Memory B cell (primary cell): ENCODE data around the gene CCP110.

Source experiments
- ATAC-seq: fragments of 150-1000 bp; cut with Tn5 transposase; 2 replicates; pipeline ENCODE4 v1.10.0; 2021; ENCODE audit warnings: low read depth, mild to moderate bottlenecking, moderate library complexity
- DNase-seq, 2 donors: peaks; one replicate each; pipeline ENCODE4 v3.0.0; 2022; ENCODE audit warnings: low spot score in 2 of 2
- H3K27ac Mint-ChIP-seq: one replicate; pipeline ENCODE4 v1.8.0; 2022; ENCODE audit warnings: mild to moderate bottlenecking, moderate library complexity, mixed read lengths
- H3K27me3 Mint-ChIP-seq: one replicate; pipeline ENCODE4 v1.8.0; 2022; ENCODE audit warnings: mixed read lengths
- H3K36me3 Mint-ChIP-seq: one replicate; pipeline ENCODE4 v1.8.0; 2022; ENCODE audit warnings: mild to moderate bottlenecking, mixed read lengths
- H3K4me1 Mint-ChIP-seq: one replicate; pipeline ENCODE4 v1.8.0; 2022; ENCODE audit warnings: mixed read lengths
- H3K4me3 Mint-ChIP-seq: one replicate; pipeline ENCODE4 v1.8.0; 2022; ENCODE audit warnings: mild to moderate bottlenecking, moderate library complexity, mixed read lengths
- H3K9me3 Mint-ChIP-seq: one replicate; pipeline ENCODE4 v1.8.0; 2022; ENCODE audit warnings: mixed read lengths

CCP110 gene

GRCh38 chr16:19555186-19555937 is 31.6 kb downstream of the CCP110 start, which contains the start of gene VPS35L:
Gene VPS35L (plus strand): TSS chr16:19555703. CDS start chr16:19555730, 27 bp downstream.
- H3K27ac Mint-ChIP-seq = peak within 1 kb of the TSS; percentile 89
- DNase-seq (peak; percentile 96 to 97), ATAC-seq (peak; percentile 91)
- no peaks in the 10 kb centered on the region for H3K27me3 Mint-ChIP-seq
- H3K36me3 Mint-ChIP-seq = no peaks in the 10 kb centered on the region
- no peaks in the 10 kb centered on the region for H3K9me3 Mint-ChIP-seq
- H3K4me1 Mint-ChIP-seq = peaks cover 7% of the 10 kb centered on the region
- peak within 1 kb of the TSS; percentile 89 for H3K4me3 Mint-ChIP-seq

GRCh38 chr16:19555938-19556771 is 32.4 kb downstream of the CCP110 start:
- H3K27ac Mint-ChIP-seq = peak overlapping the region; percentile 89
- peak overlapping the region; percentile 89 for H3K4me3 Mint-ChIP-seq
- ATAC-seq (no peak), DNase-seq (peak in 1 of 2 donors; percentile 19)
- no peaks in the 10 kb centered on the region for H3K36me3 Mint-ChIP-seq
- H3K27me3 Mint-ChIP-seq = no peaks in the 10 kb centered on the region
- peaks cover 7% of the 10 kb centered on the region for H3K4me1 Mint-ChIP-seq
- H3K9me3 Mint-ChIP-seq = no peaks in the 10 kb centered on the region

GRCh38 chr16:19559242-19559910 is 35.6 kb downstream of the CCP110 start:
- DNase-seq = peak; percentile 13 to 45
- Mint-ChIP-seq H3K36me3 (peaks cover 9% of the 10 kb centered on the region), H3K4me3 (no peak overlapping the region), H3K9me3 (peaks cover 5% of the 10 kb centered on the region), H3K27ac (no peak overlapping the region), H3K27me3 (no peaks in the 10 kb centered on the region), H3K4me1 (peaks cover 9% of the 10 kb centered on the region)
- no peak for ATAC-seq

- Mint-ChIP-seq H3K4me3 (no peak overlapping the region), H3K27ac (no peak overlapping the region), H3K9me3 (peaks cover 5% of the 10 kb centered on the region), H3K27me3 (no peaks in the 10 kb centered on the region), H3K36me3 (peaks cover 11% of the 10 kb centered on the region), H3K4me1 (peaks cover 7% of the 10 kb centered on the region)
- no peak for DNase-seq
- ATAC-seq = no peak
Observed at GRCh38 chr16:19560078-19560477, 36.3 kb downstream of the CCP110 start.

GRCh38 chr16:19563377-19563776 is 39.6 kb downstream of the CCP110 start:
- H3K4me1 Mint-ChIP-seq = peaks cover 2% of the 10 kb centered on the region
- ATAC-seq = no peak
- DNase-seq = no peak
- peaks cover 21% of the 10 kb centered on the region for H3K36me3 Mint-ChIP-seq
- no peak overlapping the region for H3K4me3 Mint-ChIP-seq
- peaks cover 5% of the 10 kb centered on the region for H3K9me3 Mint-ChIP-seq
- H3K27ac Mint-ChIP-seq = no peak overlapping the region
- no peaks in the 10 kb centered on the region for H3K27me3 Mint-ChIP-seq

GRCh38 chr16:19566362-19566761 is 42.6 kb downstream of the CCP110 start:
- DNase-seq = no peak
- Mint-ChIP-seq H3K9me3 (peaks cover 5% of the 10 kb centered on the region), H3K27ac (no peak overlapping the region), H3K27me3 (no peaks in the 10 kb centered on the region), H3K36me3 (peaks cover 32% of the 10 kb centered on the region), H3K4me3 (no peak overlapping the region), H3K4me1 (peaks cover 1% of the 10 kb centered on the region)
- ATAC-seq = no peak

GRCh38 chr16:19567560-19567959 is 43.8 kb downstream of the CCP110 start:
- Mint-ChIP-seq H3K27ac (no peak overlapping the region), H3K36me3 (peaks cover 29% of the 10 kb centered on the region)
- no peak for DNase-seq

GRCh38 chr16:19573997-19574396 is 50.3 kb downstream of the CCP110 start:
- H3K4me3 Mint-ChIP-seq = no peak overlapping the region
- no peaks in the 10 kb centered on the region for H3K27me3 Mint-ChIP-seq
- no peaks in the 10 kb centered on the region for H3K4me1 Mint-ChIP-seq
- ATAC-seq = no peak
- peaks cover 3% of the 10 kb centered on the region for H3K9me3 Mint-ChIP-seq
- DNase-seq = no peak
- peaks cover 38% of the 10 kb centered on the region for H3K36me3 Mint-ChIP-seq
- H3K27ac Mint-ChIP-seq = no peak overlapping the region

More at GRCh38 chr16:19567560-19567959, 43.8 kb downstream of the CCP110 start:
- Mint-ChIP-seq H3K9me3 (peaks cover 5% of the 10 kb centered on the region), H3K27me3 (no peaks in the 10 kb centered on the region), H3K4me1 (no peaks in the 10 kb centered on the region), H3K4me3 (no peak overlapping the region)
- ATAC-seq = no peak

GRCh38 chr16:19574615-19575014 is 50.9 kb downstream of the CCP110 start:
- Mint-ChIP-seq H3K9me3 (peaks cover 3% of the 10 kb centered on the region), H3K27ac (no peak overlapping the region), H3K4me1 (no peaks in the 10 kb centered on the region), H3K4me3 (no peak overlapping the region), H3K36me3 (peaks cover 37% of the 10 kb centered on the region), H3K27me3 (no peaks in the 10 kb centered on the region)
- DNase-seq (no peak), ATAC-seq (no peak)

- ATAC-seq (no peak), DNase-seq (no peak)
- peaks cover 1% of the 10 kb centered on the region for H3K4me1 Mint-ChIP-seq
- H3K4me3 Mint-ChIP-seq = no peak overlapping the region
- no peak overlapping the region for H3K27ac Mint-ChIP-seq
- no peaks in the 10 kb centered on the region for H3K27me3 Mint-ChIP-seq
- peaks cover 52% of the 10 kb centered on the region for H3K36me3 Mint-ChIP-seq
- H3K9me3 Mint-ChIP-seq = peaks cover 6% of the 10 kb centered on the region
Observed at GRCh38 chr16:19578378-19578971, 54.7 kb downstream of the CCP110 start.

GRCh38 chr16:19582050-19582831 is 58.5 kb downstream of the CCP110 start:
- Mint-ChIP-seq H3K4me3 (no peak overlapping the region), H3K27ac (no peak overlapping the region), H3K36me3 (peaks cover 57% of the 10 kb centered on the region), H3K27me3 (no peaks in the 10 kb centered on the region), H3K4me1 (peaks cover 8% of the 10 kb centered on the region), H3K9me3 (peaks cover 3% of the 10 kb centered on the region)
- DNase-seq (no peak), ATAC-seq (no peak)

- Mint-ChIP-seq H3K27me3 (no peaks in the 10 kb centered on the region), H3K27ac (peak overlapping the region; percentile 38), H3K4me1 (peaks cover 8% of the 10 kb centered on the region), H3K9me3 (peaks cover 3% of the 10 kb centered on the region), H3K4me3 (no peak overlapping the region), H3K36me3 (peaks cover 50% of the 10 kb centered on the region)
- no peak for DNase-seq
- ATAC-seq = no peak
Observed at GRCh38 chr16:19583665-19584300, 60.0 kb downstream of the CCP110 start.

GRCh38 chr16:19588661-19589060 is 64.9 kb downstream of the CCP110 start:
- Mint-ChIP-seq H3K27ac (no peak overlapping the region), H3K4me3 (no peak overlapping the region), H3K9me3 (no peaks in the 10 kb centered on the region), H3K4me1 (peaks cover 5% of the 10 kb centered on the region), H3K27me3 (no peaks in the 10 kb centered on the region), H3K36me3 (peaks cover 35% of the 10 kb centered on the region)
- no peak for DNase-seq
- ATAC-seq = no peak
